Fibroblast of pulmonary artery (primary cell): Measurements from ENCODE around the gene LRWD1.

ENCODE experiments used
- DNase-seq: peaks from one replicate; pipeline ENCODE4 v3.0.0-alpha.2; 2010; ENCODE audit warnings: low read depth
- H3K4me3 ChIP-seq: replicated peaks from 2 replicates; pipeline ENCODE4 v1.5.1; 2011; ENCODE audit warnings: low read depth, mild to moderate bottlenecking, control low read depth, low read length, moderate library complexity
- CTCF ChIP-seq: IDR thresholded peaks from 2 replicates; pipeline ENCODE4 v1.5.1; 2011; ENCODE audit warnings: mild to moderate bottlenecking, control low read depth, low read length, inconsistent platforms; ENCODE audit errors: missing control alignments

The LRWD1 gene

GRCh38 chr7:102464577-102465280, at the start of gene LRWD1, which contains the start of gene ALKBH4:
TSS of gene LRWD1 (plus strand) at chr7:102464984. CDS start at chr7:102465081, 97 bp downstream.
TSS of gene ALKBH4 (minus strand) at chr7:102464863. CDS start at chr7:102464836, 27 bp downstream.
- TF ChIP-seq CTCF = no peak
- H3K4me3 ChIP-seq = peak within 1 kb of the TSS; percentile 100
- peak; percentile 92 for DNase-seq

- TF ChIP-seq CTCF = no peak
- H3K4me3 ChIP-seq = no peak overlapping the region
- no peak for DNase-seq
These were observed 49.0 kb upstream of the LRWD1 start for GRCh38 chr7:102415685-102416225.

- TF ChIP-seq CTCF = no peak
- H3K4me3 ChIP-seq = no peak overlapping the region
These were observed 48.4 kb upstream of the LRWD1 start for GRCh38 chr7:102416406-102416805.

GRCh38 chr7:102417105-102417504, 47.7 kb upstream of the LRWD1 start:
- DNase-seq = no peak

More at GRCh38 chr7:102416406-102416805, 48.4 kb upstream of the LRWD1 start:
- DNase-seq = no peak

GRCh38 chr7:102418592-102418991, 46.2 kb upstream of the LRWD1 start:
- TF ChIP-seq CTCF = no peak
- no peak overlapping the region for H3K4me3 ChIP-seq
- no peak for DNase-seq

More at GRCh38 chr7:102417105-102417504, 47.7 kb upstream of the LRWD1 start:
- TF ChIP-seq CTCF = no peak
- H3K4me3 ChIP-seq = no peak overlapping the region

GRCh38 chr7:102421706-102422240, 43.0 kb upstream of the LRWD1 start:
- no peak for DNase-seq
- no peak overlapping the region for H3K4me3 ChIP-seq
- no peak for TF ChIP-seq CTCF

- DNase-seq = no peak
- H3K4me3 ChIP-seq = no peak overlapping the region
- TF ChIP-seq CTCF = no peak
These were observed 40.6 kb upstream of the LRWD1 start for GRCh38 chr7:102424129-102424551.
